ENCODE results near the gene CLSTN1.
"Not testable (repeated sequence)": the region's sequence is repeated elsewhere in the genome, so short reads cannot be mapped to it uniquely, and the experiment has no call there.

The CLSTN1 gene

DNA sequence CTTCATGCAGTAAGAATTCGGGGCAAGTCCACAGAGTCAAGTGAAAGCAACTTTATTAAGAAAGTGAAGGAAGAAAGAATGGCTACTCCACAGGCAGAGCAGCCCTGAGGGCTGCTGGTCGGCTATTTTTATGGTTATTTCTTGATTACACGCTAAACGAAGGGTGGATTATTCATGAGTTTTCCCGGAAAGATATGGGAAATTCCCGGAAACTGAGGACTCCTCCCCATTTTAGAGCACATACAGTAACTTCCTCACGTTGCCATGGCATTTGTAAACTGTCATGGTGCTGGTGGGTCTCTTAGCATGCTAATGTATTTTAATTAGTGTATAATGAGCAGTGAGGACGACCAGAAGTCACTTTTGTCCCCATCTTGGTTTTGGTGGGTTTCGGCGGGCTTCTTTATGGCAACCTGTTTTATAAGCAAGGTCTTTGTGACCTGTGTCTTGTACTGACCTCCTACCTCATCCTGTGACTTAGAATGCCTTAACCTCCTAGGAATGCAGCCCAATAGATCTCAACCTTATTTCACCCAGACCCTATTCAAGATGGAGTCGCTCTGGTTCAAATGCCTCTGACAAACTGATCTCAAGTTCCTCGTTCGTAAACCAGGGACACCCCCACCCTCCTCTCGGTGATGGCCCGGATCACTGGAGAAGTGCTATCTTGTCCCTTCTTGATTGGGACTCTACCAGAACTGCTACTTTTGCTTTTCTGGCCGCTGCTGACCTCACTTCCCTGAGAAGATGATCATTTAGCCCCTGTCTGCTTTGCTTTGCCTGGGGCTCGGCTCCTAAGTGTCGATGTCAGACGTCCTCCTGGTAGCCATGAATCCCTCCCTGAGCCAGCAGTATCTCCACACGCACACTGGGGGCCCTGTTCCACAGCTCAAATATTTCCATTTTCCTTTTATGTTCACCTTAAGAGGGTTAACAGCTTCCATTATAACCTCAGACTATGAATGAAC is 48.8 kb downstream of the CLSTN1 start:
- H3K27ac Mint-ChIP-seq: no peak overlapping the region
- no peaks in the 10 kb centered on the region for H3K9me3 Mint-ChIP-seq
- H3K27me3 Mint-ChIP-seq: no peaks in the 10 kb centered on the region
- H3K4me3 Mint-ChIP-seq: no peak overlapping the region
- peaks cover 3% of the 10 kb centered on the region for H3K36me3 Mint-ChIP-seq
- H3K4me1 Mint-ChIP-seq: peaks cover 27% of the 10 kb centered on the region

- Mint-ChIP-seq H3K36me3 (peaks cover 3% of the 10 kb centered on the region), H3K27me3 (no peaks in the 10 kb centered on the region), H3K27ac (no peak overlapping the region), H3K4me1 (peaks cover 24% of the 10 kb centered on the region), H3K9me3 (no peaks in the 10 kb centered on the region), H3K4me3 (no peak overlapping the region)
Observed at GRCh38 chr1:9770298-9770697, 53.5 kb downstream of the CLSTN1 start.

- Mint-ChIP-seq H3K9me3 (no peaks in the 10 kb centered on the region), H3K4me3 (no peak overlapping the region), H3K27me3 (no peaks in the 10 kb centered on the region), H3K27ac (no peak overlapping the region), H3K36me3 (peaks cover 3% of the 10 kb centered on the region), H3K4me1 (peaks cover 26% of the 10 kb centered on the region)
Observed at GRCh38 chr1:9768983-9769382, 54.8 kb downstream of the CLSTN1 start.

DNA sequence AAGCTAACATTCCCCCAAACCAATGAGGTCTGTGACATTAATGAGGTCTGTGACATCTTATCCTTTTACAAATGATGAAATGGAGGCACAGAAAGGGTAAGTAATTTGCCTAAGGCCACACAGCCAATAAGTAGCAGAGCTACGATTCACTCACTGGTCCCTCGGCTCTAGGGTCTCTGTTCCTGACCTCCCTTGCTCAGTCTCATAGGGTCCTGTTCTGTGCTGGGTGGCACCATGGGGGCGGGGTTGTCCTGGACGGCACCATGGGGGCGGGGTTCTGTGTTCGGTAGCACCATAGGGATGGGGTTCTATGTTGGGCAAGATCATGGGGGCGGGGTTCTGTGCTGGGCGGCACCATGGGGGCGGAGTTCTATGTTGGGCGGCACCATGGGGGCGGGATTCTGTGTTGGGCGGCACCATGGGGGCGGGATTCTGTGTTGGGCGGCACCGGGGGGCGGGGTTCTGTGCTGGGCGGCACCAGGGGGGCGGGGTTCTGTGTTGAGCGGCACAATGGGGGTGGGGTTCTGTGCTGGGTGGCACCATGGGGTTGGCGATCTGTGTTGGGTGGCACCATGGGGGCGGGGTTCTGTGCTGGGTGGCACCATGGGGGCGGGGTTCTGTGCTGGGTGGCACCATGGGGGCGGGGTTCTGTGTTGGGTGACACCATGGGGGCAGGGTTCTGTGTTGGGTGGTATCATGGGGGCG is 55.6 kb downstream of the CLSTN1 start:
- H3K4me3 Mint-ChIP-seq: no peak overlapping the region
- no peak overlapping the region for H3K27ac Mint-ChIP-seq
- no peaks in the 10 kb centered on the region for H3K9me3 Mint-ChIP-seq
- no peaks in the 10 kb centered on the region for H3K27me3 Mint-ChIP-seq
- H3K36me3 Mint-ChIP-seq: peaks cover 3% of the 10 kb centered on the region
- peaks cover 26% of the 10 kb centered on the region for H3K4me1 Mint-ChIP-seq

GRCh38 chr1:9766759-9767442 is 56.9 kb downstream of the CLSTN1 start:
- peaks cover 24% of the 10 kb centered on the region for H3K4me1 Mint-ChIP-seq
- no peaks in the 10 kb centered on the region for H3K36me3 Mint-ChIP-seq
- no peaks in the 10 kb centered on the region for H3K9me3 Mint-ChIP-seq
- H3K27me3 Mint-ChIP-seq: no peaks in the 10 kb centered on the region
- no peak overlapping the region for H3K4me3 Mint-ChIP-seq
- no peak overlapping the region for H3K27ac Mint-ChIP-seq

GRCh38 chr1:9764550-9764949 is 59.2 kb downstream of the CLSTN1 start:
- H3K27me3 Mint-ChIP-seq: no peaks in the 10 kb centered on the region
- no peak overlapping the region for H3K4me3 Mint-ChIP-seq
- H3K36me3 Mint-ChIP-seq: no peaks in the 10 kb centered on the region
- peaks cover 37% of the 10 kb centered on the region for H3K4me1 Mint-ChIP-seq
- H3K27ac Mint-ChIP-seq: no peak overlapping the region
- no peaks in the 10 kb centered on the region for H3K9me3 Mint-ChIP-seq

DNA sequence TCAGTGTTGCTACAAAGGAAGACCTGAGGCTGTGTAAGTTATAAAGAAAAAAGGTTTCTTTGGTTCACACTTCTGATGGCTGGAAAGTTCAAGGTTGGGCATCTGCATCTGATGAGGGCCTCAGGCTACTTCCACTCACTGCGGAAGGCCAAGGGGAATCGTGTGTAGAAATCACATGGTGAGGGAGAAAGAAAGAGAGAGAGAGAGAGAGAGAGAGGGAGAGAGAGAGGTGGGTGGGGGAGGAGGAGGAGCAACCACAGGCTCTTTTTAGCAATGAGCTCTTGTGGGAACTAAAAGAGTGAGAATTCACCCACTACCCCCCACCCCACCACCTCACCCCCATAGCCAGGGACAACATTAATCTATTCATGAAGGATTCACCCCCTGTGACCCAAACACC is 59.9 kb downstream of the CLSTN1 start:
- no peaks in the 10 kb centered on the region for H3K36me3 Mint-ChIP-seq
- H3K27ac Mint-ChIP-seq: no peak overlapping the region
- no peaks in the 10 kb centered on the region for H3K9me3 Mint-ChIP-seq

DNA sequence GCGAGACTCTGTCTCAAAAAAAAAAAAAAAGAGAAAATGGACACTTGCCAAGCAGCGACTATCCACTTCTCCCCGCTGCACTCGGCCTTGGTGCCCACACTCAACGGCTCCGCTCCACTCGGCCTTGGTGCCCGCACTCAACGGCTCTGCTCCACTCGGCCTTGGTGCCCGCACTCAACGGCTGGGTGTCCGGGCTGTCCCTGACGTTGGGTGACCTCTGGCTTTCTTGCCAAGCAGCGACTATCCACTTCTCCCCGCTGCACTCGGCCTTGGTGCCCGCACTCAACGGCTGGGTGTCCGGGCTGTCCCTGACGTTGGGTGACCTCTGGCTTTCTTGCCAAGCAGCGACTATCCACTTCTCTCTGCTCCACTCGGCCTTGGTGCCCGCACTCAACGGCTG is 61.3 kb downstream of the CLSTN1 start:
- not testable (repeated sequence) for H3K4me3 Mint-ChIP-seq, H3K27me3 Mint-ChIP-seq, H3K9me3 Mint-ChIP-seq, H3K36me3 Mint-ChIP-seq, H3K27ac Mint-ChIP-seq
- H3K4me1 Mint-ChIP-seq: peaks cover 34% of the 10 kb centered on the region

More for the DNA sequence above, 59.9 kb downstream of the CLSTN1 start:
- H3K4me3 Mint-ChIP-seq: no peak overlapping the region
- no peaks in the 10 kb centered on the region for H3K27me3 Mint-ChIP-seq
- H3K4me1 Mint-ChIP-seq: peaks cover 32% of the 10 kb centered on the region

DNA sequence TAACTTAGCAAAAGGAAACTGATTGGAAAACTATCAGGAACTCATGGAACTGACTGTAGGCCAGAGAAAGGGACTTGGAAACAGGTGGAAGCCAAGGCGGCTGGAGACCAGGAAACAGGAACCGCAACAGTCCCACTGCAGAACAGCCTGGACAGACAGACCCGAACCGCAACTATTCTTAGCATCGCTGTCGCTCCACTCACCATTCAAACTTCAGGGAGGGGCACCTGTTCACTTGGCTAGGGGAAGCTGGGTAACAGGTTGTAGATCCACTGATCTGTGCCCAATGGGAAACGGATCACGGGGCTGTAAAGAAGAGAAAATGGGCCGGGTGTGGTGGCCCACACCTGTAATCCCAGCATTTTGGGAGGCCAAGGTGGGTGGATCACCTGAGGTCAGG is 61.9 kb downstream of the CLSTN1 start:
- no peaks in the 10 kb centered on the region for H3K9me3 Mint-ChIP-seq
- H3K4me1 Mint-ChIP-seq: peaks cover 34% of the 10 kb centered on the region
- H3K36me3 Mint-ChIP-seq: no peaks in the 10 kb centered on the region
- no peaks in the 10 kb centered on the region for H3K27me3 Mint-ChIP-seq
- H3K27ac Mint-ChIP-seq: no peak overlapping the region
- no peak overlapping the region for H3K4me3 Mint-ChIP-seq

GRCh38 chr1:9760824-9761223 is 62.9 kb downstream of the CLSTN1 start:
- no peak overlapping the region for H3K4me3 Mint-ChIP-seq
- peaks cover 37% of the 10 kb centered on the region for H3K4me1 Mint-ChIP-seq
- no peaks in the 10 kb centered on the region for H3K36me3 Mint-ChIP-seq
- no peak overlapping the region for H3K27ac Mint-ChIP-seq
- no peaks in the 10 kb centered on the region for H3K27me3 Mint-ChIP-seq
- H3K9me3 Mint-ChIP-seq: no peaks in the 10 kb centered on the region

- no peaks in the 10 kb centered on the region for H3K27me3 Mint-ChIP-seq
- no peak overlapping the region for H3K27ac Mint-ChIP-seq
- H3K4me1 Mint-ChIP-seq: peaks cover 42% of the 10 kb centered on the region
- H3K9me3 Mint-ChIP-seq: no peaks in the 10 kb centered on the region
- no peak overlapping the region for H3K4me3 Mint-ChIP-seq
- peaks cover 2% of the 10 kb centered on the region for H3K36me3 Mint-ChIP-seq
Observed at GRCh38 chr1:9759939-9760338, 63.8 kb downstream of the CLSTN1 start.

- Mint-ChIP-seq H3K9me3 (no peaks in the 10 kb centered on the region), H3K4me3 (no peak overlapping the region), H3K4me1 (peaks cover 34% of the 10 kb centered on the region), H3K27ac (no peak overlapping the region), H3K27me3 (no peaks in the 10 kb centered on the region), H3K36me3 (peaks cover 2% of the 10 kb centered on the region)
Observed at GRCh38 chr1:9758559-9759121, 65.1 kb downstream of the CLSTN1 start.

DNA sequence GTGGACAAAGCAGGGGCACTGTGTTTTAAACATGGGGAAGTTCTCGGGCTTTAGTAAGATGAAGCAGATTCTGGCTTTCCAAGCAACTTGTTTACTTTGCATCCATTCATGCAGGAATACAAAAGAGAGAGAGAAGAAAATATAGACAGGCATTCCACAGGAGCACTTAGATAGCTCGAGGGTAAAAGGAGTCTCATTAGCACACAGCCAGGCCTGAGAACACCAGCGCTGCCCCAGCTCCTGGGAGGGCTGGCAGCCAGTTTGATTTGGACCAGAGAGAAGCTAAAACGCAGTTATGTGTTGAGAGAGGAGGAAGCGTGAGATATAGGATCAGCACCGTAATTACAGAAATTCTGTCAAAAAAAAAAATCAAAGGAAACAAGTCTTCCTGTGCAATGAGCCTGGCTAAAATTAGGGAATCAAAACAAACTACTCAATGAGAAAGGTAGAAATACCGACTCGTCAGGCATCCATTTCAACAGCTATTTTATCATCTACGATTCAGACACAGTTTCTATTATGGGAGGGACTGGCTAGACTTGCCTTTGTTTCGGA is 68.2 kb downstream of the CLSTN1 start:
- H3K9me3 Mint-ChIP-seq: no peaks in the 10 kb centered on the region
- H3K27me3 Mint-ChIP-seq: no peaks in the 10 kb centered on the region
- H3K36me3 Mint-ChIP-seq: peaks cover 4% of the 10 kb centered on the region
- peak overlapping the region; percentile 60 for H3K27ac Mint-ChIP-seq
- H3K4me1 Mint-ChIP-seq: peaks cover 24% of the 10 kb centered on the region
- H3K4me3 Mint-ChIP-seq: no peak overlapping the region

DNA sequence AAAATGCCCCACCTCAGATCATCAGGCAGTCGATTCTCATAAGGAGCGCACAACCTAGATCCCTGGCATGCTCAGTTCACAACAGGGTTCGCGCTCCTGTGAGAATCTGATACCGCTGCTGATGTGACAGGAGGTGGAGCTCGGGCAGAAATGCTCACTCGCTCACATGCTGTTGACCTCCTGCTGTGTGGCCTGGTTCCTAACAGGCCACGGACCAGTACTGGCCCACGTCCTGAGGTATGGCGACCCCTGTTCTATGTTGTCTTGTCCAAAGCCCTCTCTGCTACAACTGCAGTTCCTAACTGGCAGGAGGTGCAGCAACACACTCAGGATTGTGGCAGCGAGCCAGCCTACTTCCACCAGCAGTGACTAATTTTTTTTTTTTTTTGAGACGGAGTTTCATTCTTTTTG is 70.6 kb downstream of the CLSTN1 start:
- Mint-ChIP-seq H3K4me3 (no peak overlapping the region), H3K27ac (no peak overlapping the region), H3K27me3 (no peaks in the 10 kb centered on the region), H3K36me3 (peaks cover 5% of the 10 kb centered on the region), H3K4me1 (peaks cover 15% of the 10 kb centered on the region), H3K9me3 (no peaks in the 10 kb centered on the region)

DNA sequence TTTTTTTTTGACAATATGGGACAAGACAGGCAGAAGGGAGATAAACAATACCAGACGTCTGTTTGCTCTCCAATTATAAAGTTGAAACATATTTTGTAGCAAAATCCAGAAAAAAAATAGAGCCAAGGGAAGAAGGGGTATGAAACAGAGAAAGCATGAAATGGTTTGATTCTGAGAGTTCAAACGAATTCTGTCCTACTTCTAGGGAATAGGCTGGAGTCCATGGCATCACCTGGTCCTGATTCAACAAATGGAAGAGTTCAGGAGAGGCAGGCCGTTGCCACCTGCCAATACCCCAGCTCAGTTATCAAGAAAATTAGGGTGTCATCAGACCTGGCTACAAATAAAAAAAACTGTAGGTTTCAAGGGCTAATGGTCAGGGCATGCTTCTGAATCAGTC is 71.8 kb downstream of the CLSTN1 start:
- Mint-ChIP-seq H3K4me1 (peaks cover 12% of the 10 kb centered on the region), H3K9me3 (no peaks in the 10 kb centered on the region), H3K27me3 (no peaks in the 10 kb centered on the region), H3K4me3 (no peak overlapping the region), H3K36me3 (peaks cover 5% of the 10 kb centered on the region), H3K27ac (no peak overlapping the region)
